Naive thymus-derived CD4-positive, alpha-beta T cell (primary cell): Measurements from ENCODE around the gene ARL6IP1. TPM values are rescaled to one million over a fixed set of nuclear protein-coding genes. Genes with fewer than 3 reads are reported as not detected.

Experiments used
- ATAC-seq: fragments of 150-1000 bp; cut with Tn5 transposase; 2 replicates; pipeline ENCODE4 v1.10.0; 2021; ENCODE audit warnings: mild to moderate bottlenecking, moderate library complexity
- CTCF ChIA-PET: fragments of 350-600 bp; sonication (Branson Sonifier 250); formaldehyde crosslinking; loops from one replicate; lab custom pipeline; 2021; ENCODE audit warnings: antibody characterized with exemption; lab: Charles Lee
- POLR2A ChIA-PET: fragments of 350-600 bp; sonication (Branson Sonifier 250); formaldehyde crosslinking; loops from one replicate; lab custom pipeline; 2021; ENCODE audit warnings: antibody characterized with exemption, inconsistent platforms; lab: Charles Lee
- DNase-seq, 9 donors: peaks; one replicate each; pipeline versions ENCODE4 v3.0.0 to v3.0.0-alpha.2; 2020 to 2022; ENCODE audit warnings: mixed read lengths in 1 of 9
- H3K27ac ChIP-seq: one replicate; pipeline ENCODE4 v1.7.0; 2013; ENCODE audit warnings: mild to moderate bottlenecking, low read depth, low read length, moderate library complexity
- H3K27me3 ChIP-seq, 2 donors: one replicate each; pipeline ENCODE4 v1.7.0; 2013; ENCODE audit warnings: low read length in 2 of 2, mild to moderate bottlenecking in 2 of 2, moderate library complexity in 2 of 2; ENCODE audit not compliant: control insufficient read depth in 2 of 2, insufficient read depth in 2 of 2
- H3K36me3 ChIP-seq, 3 experiments: 1 replicate in 2 of 3; 2 replicates in 1 of 3; pipeline ENCODE4 v1.7.0; 2013; ENCODE audit warnings: low read length in 3 of 3, mild to moderate bottlenecking in 3 of 3, moderate library complexity in 1 of 3; ENCODE audit not compliant: insufficient read depth in 3 of 3, control insufficient read depth in 2 of 3
- H3K4me1 ChIP-seq, 2 donors: one replicate each; pipeline ENCODE4 v1.7.0; 2013; ENCODE audit warnings: low read length in 2 of 2, mild to moderate bottlenecking in 2 of 2, moderate library complexity in 1 of 2; ENCODE audit not compliant: control insufficient read depth in 2 of 2, insufficient read depth in 2 of 2
- H3K4me3 ChIP-seq: 2 replicates; pipeline ENCODE4 v1.7.0; 2013; ENCODE audit warnings: mild to moderate bottlenecking, low read length
- H3K9me3 ChIP-seq, 3 experiments: 1 replicate in 2 of 3; 2 replicates in 1 of 3; pipeline ENCODE4 v1.7.0; 2013; ENCODE audit warnings: low read length in 3 of 3; ENCODE audit not compliant: control insufficient read depth in 2 of 3
- H3K27ac Mint-ChIP-seq, 9 donors: one replicate each; pipeline ENCODE4 v1.8.0; 2020 to 2022; ENCODE audit warnings: mixed read lengths in 9 of 9, mild to moderate bottlenecking in 8 of 9, moderate library complexity in 5 of 9, inconsistent platforms in 2 of 9
- H3K27me3 Mint-ChIP-seq, 5 donors: one replicate each; pipeline ENCODE4 v1.8.0; 2021 to 2022; ENCODE audit warnings: mixed read lengths in 5 of 5, mild to moderate bottlenecking in 1 of 5
- H3K36me3 Mint-ChIP-seq, 5 donors: one replicate each; pipeline ENCODE4 v1.8.0; 2020 to 2022; ENCODE audit warnings: mixed read lengths in 5 of 5, mild to moderate bottlenecking in 3 of 5, inconsistent platforms in 1 of 5
- H3K4me1 Mint-ChIP-seq, 7 donors: one replicate each; pipeline ENCODE4 v1.8.0; 2020 to 2022; ENCODE audit warnings: mixed read lengths in 7 of 7, mild to moderate bottlenecking in 3 of 7, inconsistent platforms in 1 of 7
- H3K4me3 Mint-ChIP-seq, 10 donors: one replicate each; pipeline ENCODE4 v1.8.0; 2020 to 2022; ENCODE audit warnings: mild to moderate bottlenecking in 10 of 10, mixed read lengths in 10 of 10, moderate library complexity in 6 of 10, inconsistent platforms in 2 of 10
- H3K9me3 Mint-ChIP-seq, 11 donors: one replicate each; pipeline ENCODE4 v1.8.0; 2020 to 2022; ENCODE audit warnings: mixed read lengths in 11 of 11, mild to moderate bottlenecking in 4 of 11, inconsistent platforms in 1 of 11, moderate library complexity in 1 of 11
- intact Hi-C, 2 donors: fragments of 100-400 bp; cut with micrococcal nuclease; formaldehyde crosslinking; loops; one replicate each; pipeline ENCODE4 v1.15.1; 2023
- polyA plus RNA-seq, 2 donors: library from polyadenylated mRNA; unstranded; fragments of 300-500 nt; fragmentation: Illumina TruSeq; gene quantifications; one replicate each; pipeline ENCODE4 v1.2.3, GENCODE V29; 2021
- total RNA-seq, 6 experiments: library from RNA in 5 of 6; stranded (reverse) in 5 of 6; gene quantifications; 1 replicate in 5 of 6; 2 replicates in 1 of 6; pipeline ENCODE4 v1.2.3 and lab custom pipeline; 2021 to 2026

The ARL6IP1 gene
- total and polyA plus RNA-seq, 7 experiments from 2014 or later = 82.9 to 208 (median 102) TPM

GRCh38 chr16:18816286-18816685 lies 14.9 kb upstream of the ARL6IP1 start:
- Histone ChIP-seq H3K36me3 (peaks cover 16 to 61% (median 28%) of the 10 kb centered on the region in 3 experiments), H3K27me3 (no peaks in the 10 kb centered on the region), H3K4me3 (no peak overlapping the region), H3K4me1 (no peaks in the 10 kb centered on the region), H3K27ac (no peak overlapping the region), H3K9me3 (no peaks in the 10 kb centered on the region)
- ATAC-seq (no peak), DNase-seq (no peak)
- Mint-ChIP-seq H3K27ac (no peak overlapping the region), H3K27me3 (no peaks in the 10 kb centered on the region), H3K36me3 (peaks cover 7 to 51% (median 36%) of the 10 kb centered on the region in 5 donors), H3K4me3 (no peak overlapping the region), H3K4me1 (peaks cover 0 to 17% (median 14%) of the 10 kb centered on the region in 7 donors), H3K9me3 (peaks cover 0 to 2% (median 0%) of the 10 kb centered on the region in 11 donors)
- POLR2A ChIA-PET = interaction anchor here (4.0 kb wide), 1 partner anchor 13 kb away, joined by 22 read pairs; the partner anchor contains the start of gene ARL6IP1
- CTCF ChIA-PET = interaction anchor here (1.3 kb wide), 1 partner anchor 13 kb away, joined by 4 read pairs; no protein-coding TSS in a partner anchor
- intact Hi-C loops = no loop called here

DNA sequence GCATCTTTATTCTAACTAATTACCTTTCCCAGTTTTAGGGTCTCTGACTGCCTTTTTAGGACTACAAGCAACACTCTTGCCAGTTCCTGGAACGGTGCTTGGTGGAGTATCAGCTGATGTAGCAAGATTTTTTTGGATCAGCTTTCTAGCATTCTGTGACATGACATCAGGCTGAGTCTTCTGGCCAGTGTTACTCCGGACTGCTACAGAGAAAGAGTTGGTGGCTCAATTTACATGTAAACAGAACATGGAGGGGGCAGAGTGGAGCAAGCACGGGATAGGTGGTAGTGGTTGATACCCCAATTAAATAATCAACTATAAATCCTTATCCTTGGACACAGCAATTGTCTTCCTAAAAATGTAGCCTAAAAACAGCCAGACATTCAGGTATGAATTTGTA lies 10.6 kb upstream of the ARL6IP1 start:
- H3K27me3 ChIP-seq = no peaks in the 10 kb centered on the region
- no peaks in the 10 kb centered on the region for H3K27me3 Mint-ChIP-seq
- no peaks in the 10 kb centered on the region for H3K4me1 ChIP-seq
- no peak overlapping the region for H3K27ac ChIP-seq
- no peak overlapping the region for H3K4me3 Mint-ChIP-seq
- ChIA-PET CTCF (no interaction called here), POLR2A (no interaction called here)
- no peak overlapping the region for H3K4me3 ChIP-seq
- DNase-seq = no peak
- H3K9me3 Mint-ChIP-seq = peaks cover 0 to 2% (median 0%) of the 10 kb centered on the region in 11 donors
- no peak for ATAC-seq
- H3K36me3 Mint-ChIP-seq = peaks cover 15 to 59% (median 47%) of the 10 kb centered on the region in 5 donors
- H3K27ac Mint-ChIP-seq = peak overlapping the region in 2 of 9 donors; percentile 8 to 12
- peaks cover 37 to 67% (median 48%) of the 10 kb centered on the region in 3 experiments for H3K36me3 ChIP-seq
- H3K9me3 ChIP-seq = no peaks in the 10 kb centered on the region
- intact Hi-C loops = no loop called here
- H3K4me1 Mint-ChIP-seq = peaks cover 0 to under 1% (median 0%) of the 10 kb centered on the region in 7 donors

- ChIA-PET POLR2A (interaction anchor here (2.1 kb wide), 1 partner anchor 20 kb away, joined by 9 read pairs; the partner anchor contains the start of gene RPS15A), CTCF (no interaction called here)
- peaks cover 0 to 2% (median 0%) of the 10 kb centered on the region in 11 donors for H3K9me3 Mint-ChIP-seq
- no peaks in the 10 kb centered on the region for H3K27me3 Mint-ChIP-seq
- H3K4me1 Mint-ChIP-seq = peaks cover 2 to 27% (median 8%) of the 10 kb centered on the region in 7 donors
- ATAC-seq = no peak
- peaks cover 15 to 44% (median 43%) of the 10 kb centered on the region in 5 donors for H3K36me3 Mint-ChIP-seq
- intact Hi-C loops = no loop called here
- Histone ChIP-seq H3K4me1 (peaks cover 0 to 7% of the 10 kb centered on the region in 2 donors), H3K27ac (no peak overlapping the region), H3K36me3 (peaks cover 28 to 45% (median 35%) of the 10 kb centered on the region in 3 experiments), H3K9me3 (no peaks in the 10 kb centered on the region), H3K27me3 (no peaks in the 10 kb centered on the region), H3K4me3 (no peak overlapping the region)
- DNase-seq = no peak
- H3K27ac Mint-ChIP-seq = peak overlapping the region in 3 of 9 donors; percentile 23 to 48 (median 32)
- H3K4me3 Mint-ChIP-seq = no peak overlapping the region
These were observed 7.8 kb upstream of the ARL6IP1 start for GRCh38 chr16:18809165-18809564.

- ChIA-PET POLR2A (interaction anchor here (0.5 to 1.0 kb wide), 2 partner anchors 15 to 86 kb away, joined by 3 to 4 read pairs; partner anchors contain the start of gene RPS15A), CTCF (interaction anchor here (1.0 kb wide), 1 partner anchor 15 kb away, joined by 3 read pairs; the partner anchor contains the start of gene RPS15A)
- Mint-ChIP-seq H3K4me3 (no peak overlapping the region), H3K27ac (peak overlapping the region in 8 of 9 donors; percentile 11 to 88 (median 48)), H3K36me3 (peaks cover 4 to 31% (median 19%) of the 10 kb centered on the region in 5 donors), H3K27me3 (peaks cover 0 to 2% (median 0%) of the 10 kb centered on the region in 5 donors), H3K9me3 (peaks cover 0 to 4% (median 0%) of the 10 kb centered on the region in 11 donors), H3K4me1 (peaks cover 22 to 47% (median 31%) of the 10 kb centered on the region in 7 donors)
- H3K4me3 ChIP-seq = no peak overlapping the region
- intact Hi-C loops = no loop called here
- H3K36me3 ChIP-seq = peaks cover 16 to 29% (median 17%) of the 10 kb centered on the region in 3 experiments
- no peaks in the 10 kb centered on the region for H3K27me3 ChIP-seq
- no peak for ATAC-seq
- peak overlapping the region; percentile 11 for H3K27ac ChIP-seq
- no peak for DNase-seq
- H3K4me1 ChIP-seq = peaks cover 11% of the 10 kb centered on the region in 2 donors
- no peaks in the 10 kb centered on the region for H3K9me3 ChIP-seq
These were observed 4.0 kb upstream of the ARL6IP1 start for GRCh38 chr16:18805257-18805773.

DNA sequence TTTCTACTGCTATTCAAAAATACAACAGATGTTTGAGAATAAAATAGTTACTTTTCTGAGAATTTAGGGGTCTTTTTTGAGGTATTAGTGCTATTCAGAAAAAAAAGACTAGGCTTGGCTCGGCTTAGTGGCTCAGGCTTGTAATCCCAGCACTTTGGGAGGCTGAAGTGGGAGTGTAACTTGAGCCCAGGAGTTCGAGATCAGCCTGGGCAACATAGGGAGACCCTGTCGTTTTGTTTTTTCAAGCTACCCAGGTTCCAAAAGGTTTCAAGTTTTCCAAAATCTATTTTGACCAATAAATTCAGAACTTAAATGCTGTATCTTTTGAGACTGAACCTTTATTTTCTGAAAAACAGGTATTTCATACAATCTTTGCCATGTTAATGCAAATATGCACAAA lies 3.2 kb upstream of the ARL6IP1 start:
- peaks cover 0 to 2% (median 0%) of the 10 kb centered on the region in 5 donors for H3K27me3 Mint-ChIP-seq
- peak overlapping the region in 8 of 9 donors; percentile 29 to 88 (median 73) for H3K27ac Mint-ChIP-seq
- H3K4me1 Mint-ChIP-seq = peaks cover 26 to 55% (median 39%) of the 10 kb centered on the region in 7 donors
- ATAC-seq (no peak), DNase-seq (no peak)
- CTCF ChIA-PET = interaction anchor here (1.0 to 1.6 kb wide), 2 partner anchors 12 to 15 kb away, joined by 3 to 4 read pairs; partner anchors contain the start of gene RPS15A
- intact Hi-C loops = loop anchor here (5.0 kb wide), 3 partner anchors 38 to 718 kb away; partner anchors contain the start of genes CCP110 (in 1 of the 2) and GDE1 (in 1 of the 2)
- Histone ChIP-seq H3K27me3 (no peaks in the 10 kb centered on the region), H3K4me1 (peaks cover 19% of the 10 kb centered on the region in 2 donors), H3K9me3 (no peaks in the 10 kb centered on the region), H3K27ac (peak overlapping the region; percentile 16), H3K36me3 (peaks cover 9 to 22% (median 12%) of the 10 kb centered on the region in 3 experiments), H3K4me3 (no peak overlapping the region)
- POLR2A ChIA-PET = interaction anchor here (1.4 to 6.5 kb wide), 3 partner anchors 12 to 29 kb away, joined by 3 to 130 read pairs (median 22); partner anchors contain the start of gene RPS15A
- peak overlapping the region in 1 of 10 donors; percentile 41 for H3K4me3 Mint-ChIP-seq
- peaks cover 0 to 35% (median 12%) of the 10 kb centered on the region in 5 donors for H3K36me3 Mint-ChIP-seq
- H3K9me3 Mint-ChIP-seq = peaks cover 0 to 4% (median 0%) of the 10 kb centered on the region in 11 donors
